ENCODE data around the gene BAZ2B.

The BAZ2B gene

DNA sequence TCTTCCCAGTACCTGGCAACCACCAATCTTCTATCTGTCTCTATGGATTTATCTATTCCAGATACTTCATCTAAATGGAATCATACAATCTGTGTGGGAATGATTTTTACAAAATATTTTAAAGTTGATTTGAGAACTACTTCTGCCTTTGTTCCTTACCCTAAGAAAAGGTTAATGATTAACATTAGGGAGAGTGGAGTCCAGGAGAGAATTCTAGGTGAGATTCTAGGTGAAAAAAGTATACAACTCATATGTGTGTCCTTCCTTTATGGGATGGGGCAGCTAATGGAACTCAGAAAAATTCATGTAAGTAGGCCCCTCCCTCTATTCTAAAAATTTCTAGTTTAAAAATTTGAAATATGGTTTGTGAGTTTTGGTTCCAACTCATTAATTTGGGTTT lies 293.9 kb downstream of the BAZ2B start:
- Histone ChIP-seq H3K4me1 (ENCODE audit: control insufficient read depth in 5 of 5, insufficient read depth in 5 of 5, low read length in 5 of 5) (peaks cover 0 to 7% (median 3%) of the 10 kb centered on the region in 5 donors), H3K27ac (ENCODE audit: low read depth, low read length) (peak overlapping the region; percentile 59), H3K9me3 (ENCODE audit: control insufficient read depth in 5 of 5, low read length in 5 of 5) (no peaks in the 10 kb centered on the region), H3K36me3 (ENCODE audit: control insufficient read depth in 5 of 5, insufficient read depth in 5 of 5, low read length in 5 of 5) (peaks cover 13 to 31% (median 17%) of the 10 kb centered on the region in 5 donors), H3K27me3 (ENCODE audit: control insufficient read depth in 5 of 5, insufficient read depth in 4 of 5, low read length in 5 of 5) (no peaks in the 10 kb centered on the region), H3K9ac (ENCODE audit: low read length in 5 of 5) (no peak overlapping the region), H3K4me3 (ENCODE audit: low read depth in 1 of 5, low read length in 5 of 5) (no peak overlapping the region)

DNA sequence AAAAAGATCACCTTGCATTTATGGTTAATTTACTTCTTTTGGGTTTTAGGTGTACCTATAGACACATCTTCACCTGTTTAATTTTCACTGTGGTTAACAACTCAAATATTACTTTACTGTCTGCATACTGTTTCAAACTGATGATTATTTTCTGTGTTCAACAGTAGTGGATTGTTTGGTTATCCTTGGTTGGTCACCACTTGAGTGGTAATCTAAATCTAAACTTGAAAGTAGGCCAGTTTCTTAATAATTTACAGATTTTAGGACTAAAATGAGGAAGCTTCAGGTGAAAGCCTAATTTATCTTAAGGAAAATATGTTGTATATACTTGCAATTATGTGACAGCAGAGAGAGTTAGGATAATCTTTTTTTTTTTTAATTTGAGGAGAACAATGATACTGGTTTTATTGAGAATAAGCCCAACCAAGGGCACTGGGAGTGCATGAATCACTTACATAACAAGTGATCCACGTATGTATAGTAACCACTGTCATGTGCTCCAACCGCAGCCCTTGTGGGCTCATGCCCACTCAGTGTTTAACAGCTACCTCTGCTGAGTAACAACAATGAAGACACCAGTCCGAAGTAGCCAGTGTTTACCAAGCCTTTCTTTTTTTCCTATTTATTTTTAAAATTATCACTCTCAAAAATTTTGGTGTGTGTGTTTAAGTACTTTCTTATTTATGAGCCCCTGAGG lies 298.8 kb downstream of the BAZ2B start:
- H3K36me3 ChIP-seq (ENCODE audit: control insufficient read depth in 5 of 5, insufficient read depth in 5 of 5, low read length in 5 of 5): peaks cover 14 to 31% (median 16%) of the 10 kb centered on the region in 5 donors
- H3K4me1 ChIP-seq (ENCODE audit: control insufficient read depth in 5 of 5, insufficient read depth in 5 of 5, low read length in 5 of 5): peaks cover 0 to 4% (median 0%) of the 10 kb centered on the region in 5 donors
- H3K4me3 ChIP-seq (ENCODE audit: low read depth in 1 of 5, low read length in 5 of 5): no peak overlapping the region
- no peaks in the 10 kb centered on the region for H3K9me3 ChIP-seq (ENCODE audit: control insufficient read depth in 5 of 5, low read length in 5 of 5)
- H3K27ac ChIP-seq (ENCODE audit: low read depth, low read length): no peak overlapping the region
- H3K9ac ChIP-seq (ENCODE audit: low read length in 5 of 5): no peak overlapping the region
- no peaks in the 10 kb centered on the region for H3K27me3 ChIP-seq (ENCODE audit: control insufficient read depth in 5 of 5, insufficient read depth in 4 of 5, low read length in 5 of 5)

DNA sequence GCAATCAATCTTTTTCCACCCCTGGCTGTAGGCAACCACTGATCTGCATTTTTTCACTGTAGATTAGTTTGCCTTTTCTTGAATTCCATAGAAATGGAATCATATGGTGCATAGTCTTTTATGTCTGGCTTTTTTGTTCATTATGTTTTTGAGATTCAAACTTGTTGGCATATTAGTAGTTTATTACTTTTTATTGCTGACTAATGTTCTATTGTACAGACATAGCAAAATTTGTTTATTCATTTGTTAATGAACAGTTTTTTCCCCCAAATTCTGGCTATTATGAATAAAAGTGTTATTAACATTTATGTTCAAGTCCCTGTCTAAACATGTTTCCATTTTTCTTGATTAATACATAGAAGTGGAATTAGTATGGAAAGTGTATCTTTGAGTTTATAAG lies 308.4 kb downstream of the BAZ2B start:
- no peak overlapping the region for H3K27ac ChIP-seq (ENCODE audit: low read depth, low read length)
- H3K4me3 ChIP-seq (ENCODE audit: low read depth in 1 of 5, low read length in 5 of 5): no peak overlapping the region
- no peaks in the 10 kb centered on the region for H3K27me3 ChIP-seq (ENCODE audit: control insufficient read depth in 5 of 5, insufficient read depth in 4 of 5, low read length in 5 of 5)
- peaks cover 0 to 3% (median 0%) of the 10 kb centered on the region in 5 donors for H3K4me1 ChIP-seq (ENCODE audit: control insufficient read depth in 5 of 5, insufficient read depth in 5 of 5, low read length in 5 of 5)
- no peaks in the 10 kb centered on the region for H3K9me3 ChIP-seq (ENCODE audit: control insufficient read depth in 5 of 5, low read length in 5 of 5)
- H3K36me3 ChIP-seq (ENCODE audit: control insufficient read depth in 5 of 5, insufficient read depth in 5 of 5, low read length in 5 of 5): peaks cover 0 to 2% (median 0%) of the 10 kb centered on the region in 5 donors
- no peak overlapping the region for H3K9ac ChIP-seq (ENCODE audit: low read length in 5 of 5)

DNA sequence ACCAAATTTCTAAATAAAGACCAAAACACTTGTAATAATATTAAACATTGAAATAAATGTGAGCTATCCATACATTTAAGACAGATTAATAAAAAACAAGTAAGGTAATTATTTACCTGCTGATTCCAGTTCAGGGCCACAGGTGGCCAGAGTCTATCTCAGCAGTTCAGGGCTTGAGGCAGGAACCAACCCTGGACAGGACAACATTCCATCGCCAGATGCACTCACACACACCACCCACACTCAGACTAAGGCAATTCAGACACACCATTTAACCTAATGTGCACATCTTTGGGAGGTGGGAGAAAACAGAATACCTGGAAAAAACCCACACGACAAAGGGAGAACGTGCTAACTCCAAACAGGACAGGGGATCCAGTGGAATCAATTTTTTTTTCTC lies 315.8 kb downstream of the BAZ2B start:
- Histone ChIP-seq H3K27me3 (ENCODE audit: control insufficient read depth in 5 of 5, insufficient read depth in 4 of 5, low read length in 5 of 5) (no peaks in the 10 kb centered on the region), H3K9me3 (ENCODE audit: control insufficient read depth in 5 of 5, low read length in 5 of 5) (no peaks in the 10 kb centered on the region), H3K9ac (ENCODE audit: low read length in 5 of 5) (no peak overlapping the region), H3K27ac (ENCODE audit: low read depth, low read length) (no peak overlapping the region), H3K4me3 (ENCODE audit: low read depth in 1 of 5, low read length in 5 of 5) (no peak overlapping the region), H3K36me3 (ENCODE audit: control insufficient read depth in 5 of 5, insufficient read depth in 5 of 5, low read length in 5 of 5) (no peaks in the 10 kb centered on the region), H3K4me1 (ENCODE audit: control insufficient read depth in 5 of 5, insufficient read depth in 5 of 5, low read length in 5 of 5) (no peaks in the 10 kb centered on the region)

DNA sequence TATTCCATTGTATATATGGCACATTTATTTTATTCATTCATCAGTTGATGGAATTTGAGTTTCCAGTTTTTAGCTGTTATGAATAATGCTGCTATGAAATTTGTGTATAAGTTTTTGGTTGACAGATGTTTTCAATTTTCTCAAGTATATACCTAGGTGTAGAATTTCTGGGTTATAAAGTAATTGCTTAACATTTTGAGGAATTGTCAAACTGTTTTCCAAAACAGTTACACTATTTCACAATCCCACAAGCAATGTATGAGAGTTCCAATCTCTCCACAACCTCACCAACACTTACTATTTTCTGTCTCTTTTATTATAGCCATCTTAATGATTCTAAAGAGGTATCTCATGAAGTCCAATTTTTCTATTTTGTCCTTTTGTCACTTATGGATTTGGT lies 317.4 kb downstream of the BAZ2B start:
- Histone ChIP-seq H3K9ac (ENCODE audit: low read length in 5 of 5) (no peak overlapping the region), H3K4me1 (ENCODE audit: control insufficient read depth in 5 of 5, insufficient read depth in 5 of 5, low read length in 5 of 5) (no peaks in the 10 kb centered on the region), H3K36me3 (ENCODE audit: control insufficient read depth in 5 of 5, insufficient read depth in 5 of 5, low read length in 5 of 5) (no peaks in the 10 kb centered on the region), H3K27me3 (ENCODE audit: control insufficient read depth in 5 of 5, insufficient read depth in 4 of 5, low read length in 5 of 5) (no peaks in the 10 kb centered on the region), H3K9me3 (ENCODE audit: control insufficient read depth in 5 of 5, low read length in 5 of 5) (no peaks in the 10 kb centered on the region), H3K4me3 (ENCODE audit: low read depth in 1 of 5, low read length in 5 of 5) (no peak overlapping the region), H3K27ac (ENCODE audit: low read depth, low read length) (no peak overlapping the region)

- Histone ChIP-seq H3K27ac (ENCODE audit: low read depth, low read length) (no peak overlapping the region), H3K27me3 (ENCODE audit: control insufficient read depth in 5 of 5, insufficient read depth in 4 of 5, low read length in 5 of 5) (no peaks in the 10 kb centered on the region), H3K9ac (ENCODE audit: low read length in 5 of 5) (no peak overlapping the region), H3K36me3 (ENCODE audit: control insufficient read depth in 5 of 5, insufficient read depth in 5 of 5, low read length in 5 of 5) (no peaks in the 10 kb centered on the region), H3K9me3 (ENCODE audit: control insufficient read depth in 5 of 5, low read length in 5 of 5) (no peaks in the 10 kb centered on the region), H3K4me1 (ENCODE audit: control insufficient read depth in 5 of 5, insufficient read depth in 5 of 5, low read length in 5 of 5) (no peaks in the 10 kb centered on the region), H3K4me3 (ENCODE audit: low read depth in 1 of 5, low read length in 5 of 5) (no peak overlapping the region)
Observed at GRCh38 chr2:159297042-159297707, 319.2 kb downstream of the BAZ2B start.

DNA sequence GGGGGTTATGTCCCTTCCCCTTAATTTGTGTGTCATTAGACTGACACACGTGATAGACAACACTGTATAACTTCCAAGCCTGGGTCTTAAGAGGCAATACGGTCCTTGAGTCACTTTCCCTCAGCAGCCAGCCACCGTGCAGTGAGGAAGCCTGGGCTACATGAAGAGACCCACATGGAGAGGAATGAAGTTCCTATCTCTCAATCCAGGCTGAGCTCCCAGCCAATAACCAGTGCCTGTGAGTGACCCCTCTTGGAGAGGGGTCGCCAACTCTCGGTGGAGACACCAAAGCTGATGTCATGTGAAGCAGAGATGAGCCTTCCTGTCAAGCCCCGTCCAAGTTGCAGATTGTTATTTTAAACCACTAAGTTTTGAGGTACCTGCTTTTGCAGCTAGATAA lies 324.2 kb downstream of the BAZ2B start:
- no peaks in the 10 kb centered on the region for H3K9me3 ChIP-seq (ENCODE audit: control insufficient read depth in 5 of 5, low read length in 5 of 5)
- no peak overlapping the region for H3K9ac ChIP-seq (ENCODE audit: low read length in 5 of 5)
- H3K27ac ChIP-seq (ENCODE audit: low read depth, low read length): no peak overlapping the region
- H3K36me3 ChIP-seq (ENCODE audit: control insufficient read depth in 5 of 5, insufficient read depth in 5 of 5, low read length in 5 of 5): no peaks in the 10 kb centered on the region
- H3K4me3 ChIP-seq (ENCODE audit: low read depth in 1 of 5, low read length in 5 of 5): no peak overlapping the region
- H3K4me1 ChIP-seq (ENCODE audit: control insufficient read depth in 5 of 5, insufficient read depth in 5 of 5, low read length in 5 of 5): peaks cover 0 to 13% (median 9%) of the 10 kb centered on the region in 5 donors
- H3K27me3 ChIP-seq (ENCODE audit: control insufficient read depth in 5 of 5, insufficient read depth in 4 of 5, low read length in 5 of 5): no peaks in the 10 kb centered on the region

DNA sequence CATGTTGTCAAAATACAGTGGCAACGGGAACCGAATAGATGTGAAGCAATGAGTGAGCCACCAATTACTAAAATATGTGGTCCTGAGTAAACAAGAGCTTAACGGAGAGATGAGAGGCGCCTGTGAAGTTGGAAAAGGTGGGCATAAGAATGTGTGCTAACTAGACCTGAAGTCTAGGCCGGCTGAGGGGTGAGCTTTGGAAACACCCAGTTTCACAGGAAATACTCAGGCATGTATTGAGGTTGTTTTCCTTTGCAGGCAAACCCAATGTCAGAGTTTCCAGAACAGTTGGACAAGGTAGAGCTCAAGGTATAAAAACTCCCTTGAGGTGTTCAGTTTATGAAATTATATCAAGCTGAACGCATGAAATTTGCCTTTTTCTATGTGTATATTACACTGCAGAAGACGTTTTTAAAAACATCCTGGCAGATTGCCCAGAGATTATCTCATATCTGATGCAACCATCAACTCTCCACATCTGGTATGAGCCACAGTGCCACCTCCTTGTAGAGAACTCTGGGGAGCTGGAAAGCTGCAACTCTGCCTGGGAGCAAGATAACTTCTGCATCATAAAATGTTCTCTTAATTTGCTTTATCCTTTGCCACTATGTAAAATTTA lies 325.9 kb downstream of the BAZ2B start:
- Histone ChIP-seq H3K4me1 (ENCODE audit: control insufficient read depth in 5 of 5, insufficient read depth in 5 of 5, low read length in 5 of 5) (peaks cover 5 to 24% (median 19%) of the 10 kb centered on the region in 5 donors), H3K36me3 (ENCODE audit: control insufficient read depth in 5 of 5, insufficient read depth in 5 of 5, low read length in 5 of 5) (no peaks in the 10 kb centered on the region), H3K9ac (ENCODE audit: low read length in 5 of 5) (peak overlapping the region in 1 of 5 donors; percentile 47), H3K9me3 (ENCODE audit: control insufficient read depth in 5 of 5, low read length in 5 of 5) (no peaks in the 10 kb centered on the region), H3K27me3 (ENCODE audit: control insufficient read depth in 5 of 5, insufficient read depth in 4 of 5, low read length in 5 of 5) (no peaks in the 10 kb centered on the region), H3K4me3 (ENCODE audit: low read depth in 1 of 5, low read length in 5 of 5) (no peak overlapping the region), H3K27ac (ENCODE audit: low read depth, low read length) (no peak overlapping the region)

DNA sequence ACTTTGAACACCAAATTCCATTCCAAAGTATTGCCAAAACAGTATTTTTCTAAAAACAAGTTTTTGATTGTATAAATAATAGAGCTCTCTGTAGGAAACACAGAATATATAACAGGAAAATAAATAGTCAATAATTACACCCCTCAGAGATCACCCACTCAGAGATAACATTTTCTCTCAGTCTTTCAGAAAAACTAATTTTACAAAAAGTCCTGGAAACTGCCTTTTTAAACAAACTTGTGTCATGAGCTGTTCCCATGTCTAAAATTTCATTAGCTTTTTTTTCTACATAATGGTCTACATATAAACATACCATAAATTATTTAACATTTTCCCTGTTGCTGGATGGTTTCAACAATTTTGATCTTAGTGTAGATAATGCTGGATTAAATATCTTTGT lies 328.6 kb downstream of the BAZ2B start:
- Histone ChIP-seq H3K27ac (ENCODE audit: low read depth, low read length) (peak overlapping the region; percentile 88), H3K4me1 (ENCODE audit: control insufficient read depth in 5 of 5, insufficient read depth in 5 of 5, low read length in 5 of 5) (peaks cover 5 to 27% (median 26%) of the 10 kb centered on the region in 5 donors), H3K27me3 (ENCODE audit: control insufficient read depth in 5 of 5, insufficient read depth in 4 of 5, low read length in 5 of 5) (no peaks in the 10 kb centered on the region), H3K4me3 (ENCODE audit: low read depth in 1 of 5, low read length in 5 of 5) (no peak overlapping the region), H3K9me3 (ENCODE audit: control insufficient read depth in 5 of 5, low read length in 5 of 5) (no peaks in the 10 kb centered on the region), H3K9ac (ENCODE audit: low read length in 5 of 5) (no peak overlapping the region), H3K36me3 (ENCODE audit: control insufficient read depth in 5 of 5, insufficient read depth in 5 of 5, low read length in 5 of 5) (peaks cover 0 to 1% (median under 1%) of the 10 kb centered on the region in 5 donors)

Measured in subcutaneous abdominal adipose tissue (tissue), 5 donors.